PC-3 (cell line): ENCODE data around the gene ZNF750. TPM values are rescaled to one million over a fixed set of nuclear protein-coding genes. Genes with fewer than 3 reads are reported as not detected.

Experiments used
- total RNA-seq: library from RNA; depleted of rRNA; stranded (reverse); fragments of >200 nt; gene quantifications from 2 replicates; pipeline ENCODE4 v1.2.3, GENCODE V29; 2014; rRNA removed

ZNF750 gene
- total RNA-seq, 1 experiment from 2014 or later: not detected

Other genes with a start within 250 kb of the ZNF750 start
- 101 and 110 TPM in 2 replicates for gene WDR45B, start 191.6 kb downstream of the ZNF750 start, total RNA-seq
- gene RAB40B, start 141.3 kb downstream of the ZNF750 start, total RNA-seq: 16.5 and 22.4 TPM in 2 replicates
- gene FN3KRP, start 123.3 kb downstream of the ZNF750 start, total RNA-seq: 32.9 and 37.4 TPM in 2 replicates
- gene FN3K, start 104.4 kb downstream of the ZNF750 start, total RNA-seq: 8.4 and 14.7 TPM in 2 replicates
- gene TBCD, start 88.0 kb downstream of the ZNF750 start, total RNA-seq: 29.6 and 52.5 TPM in 2 replicates
- 30.6 and 38.5 TPM in 2 replicates for gene METRNL, start 239.6 kb upstream of the ZNF750 start, total RNA-seq